Omental fat pad (tissue), 4 donors: ENCODE measurements around the gene TFEB. TPM values are rescaled to one million over a fixed set of nuclear protein-coding genes. Genes with fewer than 3 reads are reported as not detected.

Experiments used
- ATAC-seq: fragments of 150-250 bp; one replicate; pipeline ENCODE4 v1.9.1; 2016; ENCODE audit warnings: mild to moderate bottlenecking, moderate library complexity; ENCODE audit not compliant: low FRiP score
- DNase-seq: peaks from one replicate; pipeline ENCODE4 v3.0.0-alpha.2; 2019; ENCODE audit warnings: low spot score
- total RNA-seq, 4 donors: library from RNA; depleted of rRNA; stranded (reverse); fragments of >200 nt; gene quantifications; one replicate each; pipeline ENCODE4 v1.1.0, GENCODE V29; 2016
- TF ChIP-seq, protein P1 (sequence below), 3 donors: fragments of 450-650 bp; IDR thresholded peaks; one replicate each; pipeline ENCODE4 v1.5.1; 2016 to 2017; ENCODE audit warnings: antibody characterized with exemption in 3 of 3, mild to moderate bottlenecking in 3 of 3, moderate library complexity in 2 of 3

The TFEB gene
- total RNA-seq, 4 donors from 2014 or later: 7.1 to 24.4 (median 14.5) TPM

DNA sequence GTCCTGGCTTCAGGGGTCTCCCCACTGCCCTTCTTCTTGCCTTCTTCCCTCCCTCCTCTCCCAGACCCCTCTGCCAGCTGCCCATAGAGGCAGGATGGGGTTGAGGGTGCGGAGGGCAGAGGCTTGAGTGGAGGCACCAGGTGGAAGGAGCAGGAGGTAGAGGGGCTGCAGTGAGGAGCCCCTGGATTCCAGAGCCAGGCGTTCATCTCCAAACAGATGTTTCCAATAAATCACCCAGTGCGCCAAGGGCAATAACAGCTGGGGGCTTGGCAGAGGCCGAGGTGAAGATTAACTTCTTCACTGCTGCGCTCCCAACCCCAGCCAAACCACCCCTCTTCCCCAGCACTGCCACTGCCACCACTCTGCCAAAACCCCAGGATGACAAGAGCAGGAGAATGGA lies 86.5 kb downstream of the TFEB start:
- DNase-seq (no peak), ATAC-seq (no peak)
- TF ChIP-seq, protein P1, sequence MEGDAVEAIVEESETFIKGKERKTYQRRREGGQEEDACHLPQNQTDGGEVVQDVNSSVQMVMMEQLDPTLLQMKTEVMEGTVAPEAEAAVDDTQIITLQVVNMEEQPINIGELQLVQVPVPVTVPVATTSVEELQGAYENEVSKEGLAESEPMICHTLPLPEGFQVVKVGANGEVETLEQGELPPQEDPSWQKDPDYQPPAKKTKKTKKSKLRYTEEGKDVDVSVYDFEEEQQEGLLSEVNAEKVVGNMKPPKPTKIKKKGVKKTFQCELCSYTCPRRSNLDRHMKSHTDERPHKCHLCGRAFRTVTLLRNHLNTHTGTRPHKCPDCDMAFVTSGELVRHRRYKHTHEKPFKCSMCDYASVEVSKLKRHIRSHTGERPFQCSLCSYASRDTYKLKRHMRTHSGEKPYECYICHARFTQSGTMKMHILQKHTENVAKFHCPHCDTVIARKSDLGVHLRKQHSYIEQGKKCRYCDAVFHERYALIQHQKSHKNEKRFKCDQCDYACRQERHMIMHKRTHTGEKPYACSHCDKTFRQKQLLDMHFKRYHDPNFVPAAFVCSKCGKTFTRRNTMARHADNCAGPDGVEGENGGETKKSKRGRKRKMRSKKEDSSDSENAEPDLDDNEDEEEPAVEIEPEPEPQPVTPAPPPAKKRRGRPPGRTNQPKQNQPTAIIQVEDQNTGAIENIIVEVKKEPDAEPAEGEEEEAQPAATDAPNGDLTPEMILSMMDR (IDR thresholded peaks at IDR 0.05): no peak

DNA sequence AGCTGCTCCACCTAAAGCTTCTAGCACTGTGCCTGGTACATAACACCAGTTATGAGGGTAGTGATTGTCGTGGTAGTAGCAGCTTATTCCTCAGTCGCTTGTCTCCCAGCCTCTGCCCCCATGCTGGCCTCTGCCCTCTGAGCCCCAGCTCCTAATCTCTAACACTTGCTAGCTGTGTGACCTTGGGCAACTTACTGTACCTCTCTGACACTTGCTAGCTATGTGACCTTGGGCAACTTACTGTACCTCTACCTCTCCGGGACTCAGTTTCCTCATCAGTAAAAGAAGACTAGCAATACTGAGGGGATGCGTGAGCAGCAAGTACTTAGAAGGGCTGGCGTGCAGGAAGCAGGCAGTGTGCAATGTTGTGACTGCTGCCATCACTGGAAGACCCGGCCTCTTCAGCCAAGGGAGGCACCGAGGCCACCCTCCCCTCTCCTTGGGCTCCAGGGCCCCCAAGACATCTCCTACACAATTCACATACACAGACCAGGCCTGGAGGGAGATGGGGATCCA lies 87.3 kb downstream of the TFEB start:
- no peak for DNase-seq
- TF ChIP-seq, protein P1 (IDR thresholded peaks at IDR 0.05): no peak
- no peak for ATAC-seq

DNA sequence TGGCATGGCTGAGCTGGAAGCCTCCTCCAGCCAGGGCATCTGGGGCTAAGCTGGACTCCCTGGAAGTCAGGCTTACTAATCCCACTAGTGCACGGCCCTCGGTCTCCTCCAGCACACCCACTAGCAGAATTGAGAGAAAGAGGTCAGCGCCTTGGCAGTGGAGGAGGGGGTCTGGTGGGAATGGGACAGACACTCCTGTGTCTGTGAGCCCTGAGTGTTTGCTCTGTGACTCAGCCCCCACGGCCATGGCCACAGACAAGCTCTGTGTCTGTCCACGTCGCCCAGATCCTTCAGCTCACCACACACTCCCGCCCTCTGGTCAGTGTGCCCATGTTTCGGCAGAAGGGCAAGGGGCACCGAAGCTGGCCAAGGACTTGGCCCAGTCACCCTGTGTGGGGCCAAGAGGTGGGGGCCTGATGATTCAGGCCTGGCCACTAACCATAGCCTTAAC lies 88.3 kb downstream of the TFEB start:
- no peak for DNase-seq
- ATAC-seq: no peak

DNA sequence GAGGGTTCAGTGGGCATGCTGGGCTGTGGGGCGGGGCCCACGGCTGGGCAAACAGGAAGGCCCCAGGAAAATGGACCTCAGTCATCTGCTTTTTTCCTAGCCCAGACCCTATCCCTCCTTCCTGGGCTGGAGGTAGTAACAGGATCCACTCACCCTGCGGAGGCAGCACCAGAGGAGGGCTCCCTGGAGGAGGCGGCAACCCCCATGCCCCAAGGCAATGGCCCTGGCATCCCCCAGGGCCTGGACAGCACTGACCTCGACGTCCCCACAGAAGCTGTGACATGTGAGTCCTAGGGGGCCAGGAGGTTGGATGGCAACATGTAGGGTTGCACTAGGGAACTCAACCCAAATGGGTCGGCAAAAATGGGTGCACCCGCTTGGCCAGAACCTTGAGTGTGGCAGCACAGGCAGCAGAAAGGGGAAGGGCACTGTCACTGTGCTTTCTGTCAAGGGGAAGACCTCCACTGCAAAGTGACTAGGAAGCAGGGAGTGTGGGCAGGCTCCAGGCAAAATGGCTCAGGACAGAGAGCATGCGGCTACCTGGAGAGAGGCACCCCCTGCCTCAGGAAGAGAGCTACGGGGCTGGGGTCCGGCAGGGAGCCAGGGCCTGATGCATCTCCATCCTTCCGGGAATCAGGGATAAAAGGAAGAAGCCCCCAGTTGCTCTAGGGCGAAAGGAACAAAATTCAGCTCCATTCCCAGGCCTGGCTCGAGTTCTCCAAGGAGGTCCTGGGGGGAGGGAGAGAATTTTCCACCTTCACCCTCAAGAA lies 89.2 kb downstream of the TFEB start:
- ATAC-seq (no peak), DNase-seq (no peak)
- TF ChIP-seq, protein P1 (IDR thresholded peaks at IDR 0.05): no peak

More for the DNA sequence above, 88.3 kb downstream of the TFEB start:
- TF ChIP-seq, protein P1 (IDR thresholded peaks at IDR 0.05): no peak

DNA sequence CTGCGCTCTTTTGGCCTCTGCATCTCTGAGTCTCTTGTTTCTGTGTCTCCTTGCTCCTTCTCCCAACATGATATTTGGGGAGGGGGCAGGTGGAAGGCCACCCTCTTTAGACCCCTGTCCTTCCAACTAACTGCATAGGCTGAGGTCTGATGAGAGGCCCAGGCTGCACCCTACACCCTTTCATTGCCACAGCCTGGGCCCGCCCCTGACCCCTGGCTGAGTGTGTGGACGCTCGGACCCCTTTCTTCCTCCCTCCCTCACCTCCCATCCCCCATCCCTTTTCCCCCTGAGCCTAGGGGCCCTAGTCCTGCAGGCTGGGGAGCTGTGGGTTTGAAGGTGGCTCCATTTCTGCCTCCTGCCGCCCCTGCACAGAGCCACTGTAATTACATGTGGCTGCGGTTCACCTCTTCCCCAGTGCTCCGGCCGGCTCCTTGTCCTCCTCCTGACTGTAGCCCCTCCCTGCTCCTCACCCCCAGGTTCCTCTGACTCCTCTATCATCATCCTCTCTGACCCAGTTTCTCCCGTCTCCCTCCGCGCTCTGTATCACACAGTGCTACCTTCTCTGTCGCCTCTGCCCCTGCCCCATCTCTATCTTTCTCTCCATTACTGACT lies 90.3 kb downstream of the TFEB start:
- ATAC-seq (no peak), DNase-seq (no peak)
- TF ChIP-seq, protein P1 (IDR thresholded peaks at IDR 0.05): no peak

DNA sequence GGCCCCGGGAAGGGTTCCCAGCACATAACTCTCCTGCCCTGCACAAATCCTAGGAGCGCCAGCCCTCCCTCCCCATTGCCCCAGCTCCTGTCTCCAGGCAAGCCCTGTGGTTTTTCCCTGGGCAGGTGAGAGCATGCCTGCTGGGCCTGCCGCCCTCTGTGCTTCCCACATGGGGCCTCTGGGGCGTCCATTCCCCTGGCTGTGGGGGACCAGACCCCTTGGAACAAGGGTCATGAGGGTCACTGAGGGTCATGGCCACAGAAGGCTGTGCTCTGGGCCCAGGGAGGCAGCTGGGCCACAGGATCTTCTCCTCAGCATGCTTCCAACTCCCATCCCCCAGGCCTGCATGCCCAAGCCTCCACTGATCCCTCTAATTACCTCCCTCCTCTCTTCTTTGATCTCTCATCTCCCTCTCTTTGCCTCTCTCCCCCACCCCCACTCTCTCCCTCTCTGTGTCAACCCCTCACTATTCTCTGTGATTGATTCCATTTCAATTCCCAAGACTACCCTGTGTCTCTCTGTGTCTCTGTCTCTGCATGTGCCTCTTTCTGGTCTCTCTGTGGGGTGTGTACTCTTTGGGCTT lies 91.0 kb downstream of the TFEB start:
- ATAC-seq: no peak
- no peak for DNase-seq
- TF ChIP-seq, protein P1 (IDR thresholded peaks at IDR 0.05): no peak
